ENCODE data around the gene DENND1B. TPM values are rescaled to one million over a fixed set of nuclear protein-coding genes. Genes with fewer than 3 reads are reported as not detected.
A peak's percentile ranks its signal among the peaks of the same experiment; 100 is the strongest.

The DENND1B gene
- total RNA-seq, 1 experiment from 2014 or later: 6.3 TPM

- no peaks in the 10 kb centered on the region for H3K79me2 ChIP-seq (ENCODE audit: insufficient read depth, low read length)
- H3K36me3 Mint-ChIP-seq (ENCODE audit: insufficient read depth in 1 of 3, low read depth in 3 of 3): no peaks in the 10 kb centered on the region
- H3K18ac ChIP-seq (ENCODE audit: insufficient read length, low read depth, low read length): no peak overlapping the region
- H4K20me1 ChIP-seq (ENCODE audit: control insufficient read depth, insufficient read depth, insufficient read length): no peaks in the 10 kb centered on the region
- H3K27me3 Mint-ChIP-seq (ENCODE audit: low read depth): no peaks in the 10 kb centered on the region
- no peak overlapping the region for H2BK15ac ChIP-seq (ENCODE audit: low read depth, low read length)
- no peak overlapping the region for H4K91ac ChIP-seq (ENCODE audit: insufficient read length, low read depth, low read length)
- H3K4me3 Mint-ChIP-seq: no peak overlapping the region
- no peaks in the 10 kb centered on the region for H3K79me1 ChIP-seq (ENCODE audit: insufficient read depth, low read depth, low read length, poor library complexity, severe bottlenecking)
- no peak for DNase-seq
- no peaks in the 10 kb centered on the region for H3K9me3 ChIP-seq (ENCODE audit: control insufficient read depth, low read depth, low read length)
- no peak overlapping the region for H2AFZ ChIP-seq (ENCODE audit: low read length)
- no peak overlapping the region for H4K8ac ChIP-seq (replicated peaks; ENCODE audit: insufficient read length, low read depth, low read length)
- no peak overlapping the region for H4K5ac ChIP-seq (ENCODE audit: insufficient read length, low read depth, low read length)
- H3K9ac ChIP-seq (ENCODE audit: extremely low read depth, insufficient read length, low read length): no peak overlapping the region
- H2BK5ac ChIP-seq (ENCODE audit: insufficient read length, low read length): no peak overlapping the region
- WGBS (ENCODE audit: extremely low coverage, insufficient read length, low lambda C conversion rate): no CpG with 5 or more reads among the region's 2 CpGs
- no peaks in the 10 kb centered on the region for H3K4me1 ChIP-seq (ENCODE audit: insufficient read depth, low read length)
- H3K4me1 Mint-ChIP-seq: no peaks in the 10 kb centered on the region
- no peak for TF ChIP-seq CTCF (conservative IDR thresholded peaks at IDR 0.05)
- no peaks in the 10 kb centered on the region for H3K23me2 ChIP-seq (ENCODE audit: insufficient read length, low read depth, low read length, poor library complexity, severe bottlenecking)
- no peak overlapping the region for H3K14ac ChIP-seq (ENCODE audit: insufficient read depth, low read length)
- H2BK120ac ChIP-seq (ENCODE audit: low read depth, low read length, poor library complexity, severe bottlenecking): no peak overlapping the region
- H3T11ph ChIP-seq (ENCODE audit: low read length): no peak overlapping the region
- H2BK20ac ChIP-seq (ENCODE audit: low read depth, low read length, poor library complexity, severe bottlenecking): no peak overlapping the region
- H3K27ac ChIP-seq (ENCODE audit: insufficient read length, low read depth, low read length): no peak overlapping the region
- H3K4me2 ChIP-seq (ENCODE audit: insufficient read depth, insufficient read length, low read length): no peak overlapping the region
- no peak overlapping the region for H2AK5ac ChIP-seq (ENCODE audit: insufficient read length, low read length)
- no peaks in the 10 kb centered on the region for H3K27me3 ChIP-seq (ENCODE audit: insufficient read depth, low read length)
- peak overlapping the region in 2 of 3 experiments; percentile 25 to 44; a peak in 2 of 7 replicates for H3K27ac Mint-ChIP-seq
- no peak overlapping the region for H3K23ac ChIP-seq (ENCODE audit: insufficient read length, low read depth, low read length)
- no peak overlapping the region for H3K4ac ChIP-seq (ENCODE audit: low read depth, low read length)
- H2BK12ac ChIP-seq (ENCODE audit: insufficient read length, low read depth, low read length): no peak overlapping the region
- H3K56ac ChIP-seq (ENCODE audit: insufficient read length, low read depth, low read length): no peak overlapping the region
- H3K9me3 Mint-ChIP-seq: no peaks in the 10 kb centered on the region; a peak in 1 of 5 replicates
These were observed 288.3 kb downstream of the DENND1B start for GRCh38 chr1:197486946-197487345.
